ENCODE results near the gene WFIKKN1. TPM values are rescaled to one million over a fixed set of nuclear protein-coding genes. Genes with fewer than 3 reads are reported as not detected.

Gene WFIKKN1
- total RNA-seq, 2 donors from 2014 or later = 0.75 to 1.1 TPM

DNA sequence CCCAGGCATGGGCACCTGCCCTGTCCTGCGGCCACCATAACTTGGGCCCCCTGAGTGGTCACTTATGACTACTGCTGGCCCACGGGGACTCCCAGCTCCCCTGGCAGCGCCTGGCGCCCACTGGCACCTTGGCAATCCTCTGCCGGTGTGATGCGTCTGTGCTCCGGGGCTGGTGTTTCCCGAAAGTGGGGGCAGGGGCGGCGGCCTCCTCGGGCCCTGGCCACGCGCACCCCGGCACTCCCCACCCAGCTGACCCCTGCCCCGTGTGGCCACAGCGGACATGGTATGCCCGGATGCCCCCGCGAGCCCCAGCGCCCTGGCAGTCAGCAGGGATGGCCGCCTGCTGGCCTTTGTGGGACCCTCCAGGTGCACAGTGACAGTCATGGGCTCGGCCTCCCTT, 26.7 kb downstream of the WFIKKN1 start:
- Mint-ChIP-seq H3K36me3 (no peaks in the 10 kb centered on the region), H3K4me3 (no peak overlapping the region)

DNA sequence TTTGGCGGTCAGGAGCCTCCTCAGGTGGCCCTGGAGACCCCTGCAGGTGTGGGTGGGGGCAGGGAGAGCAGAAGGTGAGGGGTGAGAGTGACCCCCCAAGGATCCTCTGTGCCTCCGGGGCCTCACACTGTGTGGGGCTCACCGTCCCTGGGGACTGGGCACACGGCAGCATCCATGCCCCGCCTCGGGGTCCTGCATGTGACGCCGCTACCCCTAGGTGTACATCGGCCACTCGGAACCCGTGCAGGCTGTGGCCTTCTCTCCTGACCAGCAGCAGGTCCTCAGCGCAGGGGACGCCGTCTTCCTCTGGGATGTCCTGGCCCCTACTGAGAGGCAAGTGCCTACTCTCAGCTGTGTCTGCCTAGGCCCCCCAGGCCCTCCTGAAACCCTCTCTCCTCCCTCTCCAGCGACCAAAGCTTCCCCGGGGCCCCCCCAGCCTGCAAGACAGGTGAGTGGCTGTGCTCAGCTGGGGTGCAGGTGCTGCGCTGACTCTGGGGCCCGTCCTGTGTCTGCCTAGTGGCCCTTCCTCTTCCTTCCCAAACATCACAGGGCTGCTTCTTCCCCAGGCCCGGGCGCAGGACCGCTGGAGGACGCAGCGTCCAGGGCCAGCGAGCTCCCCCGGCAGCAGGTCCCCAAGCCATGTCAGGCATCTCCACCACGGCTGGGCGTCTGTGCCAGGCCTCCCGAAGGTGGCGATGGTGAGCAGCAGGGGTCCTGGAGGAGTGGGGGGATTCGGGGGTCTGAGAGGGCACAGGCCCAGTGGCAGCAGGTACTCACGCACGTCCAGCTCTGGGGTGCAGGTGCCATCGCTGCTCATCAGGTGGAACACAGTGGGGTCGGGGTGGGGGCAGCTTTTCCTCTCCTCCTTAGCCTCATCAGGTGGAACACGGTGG, 28.1 kb downstream of the WFIKKN1 start:
- H3K36me3 Mint-ChIP-seq = no peaks in the 10 kb centered on the region
- no peak overlapping the region for H3K4me3 Mint-ChIP-seq
- peaks cover 6 to 8% of the 10 kb centered on the region in 2 donors for H3K4me1 Mint-ChIP-seq (ENCODE audit: low read depth in 2 of 2)
- H3K9me3 Mint-ChIP-seq = no peaks in the 10 kb centered on the region
- ATAC-seq (no peak), DNase-seq (ENCODE audit: low spot score) (no peak)
- H3K27me3 Mint-ChIP-seq = no peaks in the 10 kb centered on the region
- H3K27ac Mint-ChIP-seq = no peak overlapping the region

More for the DNA sequence above, 26.7 kb downstream of the WFIKKN1 start:
- H3K27ac Mint-ChIP-seq = no peak overlapping the region
- no peaks in the 10 kb centered on the region for H3K9me3 Mint-ChIP-seq
- H3K4me1 Mint-ChIP-seq (ENCODE audit: low read depth in 2 of 2) = peaks cover 6 to 8% of the 10 kb centered on the region in 2 donors
- H3K27me3 Mint-ChIP-seq = no peaks in the 10 kb centered on the region
- DNase-seq (ENCODE audit: low spot score) (no peak), ATAC-seq (no peak)

DNA sequence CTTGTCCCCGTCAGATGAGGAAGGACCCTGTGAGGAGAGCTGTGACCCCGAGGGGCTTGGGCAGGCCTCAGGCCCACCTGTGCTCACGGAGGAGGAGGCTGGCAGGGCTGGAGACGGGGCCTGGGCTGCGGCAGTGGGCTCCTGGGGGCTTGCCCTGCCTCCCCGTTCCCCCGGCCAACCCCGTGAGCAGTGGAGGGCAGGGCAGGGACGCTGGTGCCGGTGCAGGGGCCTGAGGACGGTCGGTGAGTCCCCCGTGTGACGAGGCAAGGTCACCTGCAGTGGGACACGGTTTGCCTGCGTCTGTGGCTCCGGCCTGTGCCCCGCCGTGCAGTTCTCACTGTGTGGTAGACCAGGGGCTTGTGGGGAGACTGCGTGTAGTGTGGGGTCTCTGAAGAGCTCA, 28.8 kb downstream of the WFIKKN1 start:
- no peaks in the 10 kb centered on the region for H3K27me3 Mint-ChIP-seq
- ATAC-seq (no peak), DNase-seq (ENCODE audit: low spot score) (no peak)
- peaks cover 6 to 8% of the 10 kb centered on the region in 2 donors for H3K4me1 Mint-ChIP-seq (ENCODE audit: low read depth in 2 of 2)
- H3K4me3 Mint-ChIP-seq = no peak overlapping the region
- H3K27ac Mint-ChIP-seq = no peak overlapping the region
- H3K9me3 Mint-ChIP-seq = no peaks in the 10 kb centered on the region
- H3K36me3 Mint-ChIP-seq = no peaks in the 10 kb centered on the region

DNA sequence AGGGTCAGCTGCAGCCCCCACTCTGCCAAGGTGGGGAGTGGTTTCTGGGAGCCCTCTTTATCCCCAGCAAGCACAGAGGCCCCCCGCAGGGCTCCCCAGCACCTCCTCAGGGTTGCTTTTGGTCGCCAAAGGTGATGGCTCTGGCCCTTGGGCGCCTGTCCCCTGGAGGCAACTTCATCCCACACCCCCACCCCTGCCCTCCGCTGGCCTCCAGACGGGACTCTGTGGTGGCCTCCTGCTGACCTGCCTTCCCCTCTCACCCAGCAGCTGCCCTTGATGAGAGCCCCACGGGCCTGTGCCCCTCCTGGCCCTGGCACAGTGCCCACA, 29.3 kb downstream of the WFIKKN1 start:
- no peaks in the 10 kb centered on the region for H3K9me3 Mint-ChIP-seq
- no peaks in the 10 kb centered on the region for H3K36me3 Mint-ChIP-seq
- no peaks in the 10 kb centered on the region for H3K27me3 Mint-ChIP-seq
- H3K4me1 Mint-ChIP-seq (ENCODE audit: low read depth in 2 of 2) = peaks cover 6 to 8% of the 10 kb centered on the region in 2 donors
- no peak overlapping the region for H3K27ac Mint-ChIP-seq
- ATAC-seq (no peak), DNase-seq (ENCODE audit: low spot score) (no peak)
- H3K4me3 Mint-ChIP-seq = no peak overlapping the region

DNA sequence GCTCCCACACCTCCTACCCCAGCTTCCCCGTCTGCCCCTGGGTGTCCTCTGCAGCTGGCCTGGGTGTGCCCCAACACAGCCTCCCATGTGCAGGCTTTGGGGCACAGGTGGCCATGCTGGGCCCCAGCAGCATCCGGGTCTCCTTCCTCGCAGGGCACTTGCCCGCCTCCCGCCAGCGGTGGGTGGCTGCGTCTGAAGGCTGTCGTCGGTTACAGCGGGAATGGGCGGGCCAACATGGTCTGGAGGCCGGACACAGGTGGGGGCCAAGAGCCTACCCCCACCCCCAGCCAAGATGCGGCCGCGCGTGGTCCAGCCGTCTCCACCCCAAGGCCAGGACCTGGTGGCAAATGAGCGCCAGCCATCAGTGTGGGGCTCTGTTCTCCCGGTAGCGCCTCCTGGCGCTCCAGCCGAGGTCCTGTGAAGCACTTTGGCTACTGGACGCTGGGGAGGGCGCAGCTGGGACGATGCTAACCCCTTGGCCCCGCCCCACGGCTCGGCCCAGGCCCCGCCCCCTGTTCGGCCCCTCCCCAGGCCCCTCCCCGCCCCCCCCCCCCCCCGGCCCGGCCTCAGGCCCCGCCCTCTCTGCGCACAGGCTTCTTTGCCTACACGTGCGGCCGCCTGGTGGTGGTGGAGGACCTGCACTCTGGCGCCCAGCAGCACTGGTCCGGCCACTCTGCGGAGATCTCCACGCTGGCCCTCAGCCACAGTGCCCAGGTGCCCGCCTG, 29.8 kb downstream of the WFIKKN1 start:
- DNase-seq (ENCODE audit: low spot score) = peak; percentile 85
- H3K4me1 Mint-ChIP-seq (ENCODE audit: low read depth in 2 of 2) = peaks cover 6 to 8% of the 10 kb centered on the region in 2 donors
- H3K36me3 Mint-ChIP-seq = no peaks in the 10 kb centered on the region
- ATAC-seq = peak; percentile 85 to 93
- no peaks in the 10 kb centered on the region for H3K9me3 Mint-ChIP-seq
- no peak overlapping the region for H3K27ac Mint-ChIP-seq
- no peaks in the 10 kb centered on the region for H3K27me3 Mint-ChIP-seq
- peak overlapping the region; percentile 15 for H3K4me3 Mint-ChIP-seq

DNA sequence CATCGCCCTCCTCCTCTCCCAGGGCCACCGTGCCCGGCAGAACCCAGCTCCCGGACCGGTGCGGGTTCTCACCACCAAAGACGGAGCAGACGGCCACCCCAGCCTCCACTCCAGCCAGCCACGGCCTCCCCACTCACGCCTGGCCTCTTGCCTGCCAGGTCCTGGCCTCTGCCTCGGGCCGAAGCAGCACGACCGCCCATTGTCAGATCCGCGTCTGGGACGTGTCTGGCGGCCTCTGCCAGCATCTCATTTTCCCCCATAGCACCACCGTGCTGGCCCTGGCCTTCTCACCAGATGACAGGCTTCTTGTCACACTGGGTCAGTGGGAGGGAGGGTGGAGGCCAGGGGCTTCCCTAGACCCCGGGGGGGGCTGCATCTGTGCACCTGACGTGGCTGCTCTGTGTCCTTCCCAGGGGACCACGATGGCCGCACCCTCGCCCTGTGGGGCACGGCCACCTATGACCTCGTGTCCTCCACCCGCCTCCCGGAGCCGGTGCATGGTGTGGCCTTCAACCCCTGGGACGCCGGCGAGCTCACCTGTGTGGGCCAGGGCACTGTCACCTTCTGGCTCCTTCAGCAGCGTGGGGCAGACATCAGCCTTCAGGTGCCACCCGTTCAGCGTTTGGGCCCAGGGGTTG, 30.5 kb downstream of the WFIKKN1 start:
- DNase-seq (ENCODE audit: low spot score) = no peak
- Mint-ChIP-seq H3K36me3 (no peaks in the 10 kb centered on the region), H3K9me3 (no peaks in the 10 kb centered on the region), H3K4me3 (no peak overlapping the region), H3K27ac (no peak overlapping the region), H3K27me3 (no peaks in the 10 kb centered on the region), H3K4me1 (ENCODE audit: low read depth in 2 of 2) (peaks cover 6 to 8% of the 10 kb centered on the region in 2 donors)
- ATAC-seq = no peak

DNA sequence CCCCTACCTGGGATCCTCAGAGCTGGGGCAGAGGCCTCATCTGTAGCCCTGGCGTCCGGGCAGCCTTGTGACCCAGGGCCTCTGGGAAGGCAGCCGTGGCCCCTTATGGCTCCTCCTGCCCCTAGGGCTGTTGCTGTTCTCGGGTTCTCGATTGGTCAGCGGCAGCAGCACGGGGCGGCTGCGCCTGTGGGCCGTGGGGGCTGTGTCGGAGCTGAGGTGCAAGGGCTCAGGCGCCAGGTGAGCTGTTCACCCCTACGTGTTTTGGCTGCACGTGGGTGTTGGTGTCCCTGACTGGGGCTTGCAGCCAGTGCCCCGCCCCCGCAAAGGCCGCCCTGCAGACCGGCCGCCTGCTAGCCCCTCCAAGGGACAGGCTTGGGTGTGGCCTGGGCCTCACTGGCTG, 31.3 kb downstream of the WFIKKN1 start:
- Mint-ChIP-seq H3K36me3 (no peaks in the 10 kb centered on the region), H3K4me1 (ENCODE audit: low read depth in 2 of 2) (peaks cover 6 to 8% of the 10 kb centered on the region in 2 donors), H3K27ac (no peak overlapping the region), H3K4me3 (no peak overlapping the region), H3K27me3 (no peaks in the 10 kb centered on the region), H3K9me3 (no peaks in the 10 kb centered on the region)
- no peak for ATAC-seq
- no peak for DNase-seq (ENCODE audit: low spot score)

DNA sequence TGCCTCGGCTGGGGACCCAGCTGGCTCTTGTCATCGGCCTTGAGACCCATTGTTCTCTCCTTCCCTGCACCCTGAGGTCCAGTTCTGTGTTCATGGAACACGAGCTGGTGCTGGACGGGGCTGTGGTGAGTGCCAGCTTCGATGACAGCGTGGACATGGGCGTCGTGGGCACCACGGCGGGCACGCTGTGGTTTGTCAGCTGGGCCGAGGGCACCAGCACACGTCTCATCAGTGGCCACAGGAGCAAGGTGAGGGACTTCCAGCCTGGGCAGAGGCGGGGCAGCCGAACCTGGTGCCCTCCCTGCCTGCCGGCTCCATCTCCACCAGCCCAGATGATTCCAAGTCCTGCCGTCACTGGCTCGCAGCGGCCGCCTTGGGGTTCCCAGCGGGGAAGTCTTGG, 31.8 kb downstream of the WFIKKN1 start:
- Mint-ChIP-seq H3K9me3 (no peaks in the 10 kb centered on the region), H3K4me3 (no peak overlapping the region), H3K27ac (no peak overlapping the region), H3K4me1 (ENCODE audit: low read depth in 2 of 2) (peaks cover 6 to 8% of the 10 kb centered on the region in 2 donors), H3K27me3 (no peaks in the 10 kb centered on the region), H3K36me3 (no peaks in the 10 kb centered on the region)
- ATAC-seq = no peak
- no peak for DNase-seq (ENCODE audit: low spot score)

DNA sequence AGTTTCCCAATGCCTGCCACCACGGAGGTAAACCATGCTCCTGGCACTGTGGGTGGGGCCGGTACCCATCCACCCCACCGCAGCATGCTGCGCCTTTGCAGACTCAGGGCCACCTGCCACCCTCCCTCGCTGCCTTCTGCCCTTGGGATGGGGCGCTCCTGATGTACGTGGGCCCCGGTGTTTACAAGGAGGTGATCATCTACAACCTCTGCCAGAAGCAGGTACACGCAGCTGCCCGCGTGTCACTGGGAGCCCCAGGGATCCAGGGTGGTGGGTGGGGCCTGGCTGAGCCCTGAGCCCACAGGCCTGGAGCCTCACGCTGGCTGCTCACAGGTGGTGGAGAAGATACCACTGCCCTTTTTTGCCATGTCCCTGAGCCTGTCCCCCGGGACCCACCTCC, 35.8 kb downstream of the WFIKKN1 start:
- Mint-ChIP-seq H3K4me1 (ENCODE audit: low read depth in 2 of 2) (peaks cover 0 to 3% of the 10 kb centered on the region in 2 donors), H3K36me3 (no peaks in the 10 kb centered on the region), H3K4me3 (no peak overlapping the region), H3K27me3 (no peaks in the 10 kb centered on the region), H3K9me3 (no peaks in the 10 kb centered on the region), H3K27ac (no peak overlapping the region)
- no peak for ATAC-seq
- DNase-seq (ENCODE audit: low spot score) = no peak

DNA sequence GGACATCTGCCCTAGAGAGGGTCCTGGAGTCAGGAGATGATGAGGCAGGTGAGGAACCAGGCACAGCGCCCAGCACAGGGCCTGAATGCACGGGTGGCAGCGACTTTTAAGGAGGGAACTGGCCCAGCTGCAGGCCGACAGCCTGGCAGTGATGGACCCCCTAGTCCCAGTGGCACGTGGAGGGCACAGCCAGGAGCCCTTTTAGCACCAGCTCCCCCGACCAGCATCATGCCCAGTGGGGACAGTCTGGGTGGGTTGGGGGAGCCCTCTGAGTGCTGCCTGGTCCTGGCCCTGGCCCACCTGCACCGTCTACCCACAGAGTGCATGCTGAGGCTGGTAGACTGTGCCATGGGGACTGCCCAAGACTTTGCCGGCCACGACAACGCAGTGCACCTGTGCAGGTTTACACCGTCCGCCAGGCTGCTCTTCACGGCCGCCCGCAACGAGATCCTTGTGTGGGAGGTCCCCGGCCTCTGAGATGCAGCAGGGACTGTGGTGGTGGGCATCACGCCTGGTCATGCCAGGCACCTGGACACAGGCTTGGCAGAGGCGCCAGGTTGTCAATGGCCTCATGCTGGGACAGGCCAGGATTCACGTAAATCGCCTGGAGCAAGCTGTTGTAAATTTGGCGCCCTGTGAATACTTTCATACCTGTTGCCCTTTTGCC, 36.5 kb downstream of the WFIKKN1 start:
- peak overlapping the region in 1 of 2 donors; percentile 78 for H3K27ac Mint-ChIP-seq
- ATAC-seq = no peak
- H3K27me3 Mint-ChIP-seq = no peaks in the 10 kb centered on the region
- no peaks in the 10 kb centered on the region for H3K9me3 Mint-ChIP-seq
- no peak for DNase-seq (ENCODE audit: low spot score)
- H3K4me3 Mint-ChIP-seq = peak overlapping the region; percentile 75
- no peaks in the 10 kb centered on the region for H3K36me3 Mint-ChIP-seq
- peaks cover 0 to 3% of the 10 kb centered on the region in 2 donors for H3K4me1 Mint-ChIP-seq (ENCODE audit: low read depth in 2 of 2)

DNA sequence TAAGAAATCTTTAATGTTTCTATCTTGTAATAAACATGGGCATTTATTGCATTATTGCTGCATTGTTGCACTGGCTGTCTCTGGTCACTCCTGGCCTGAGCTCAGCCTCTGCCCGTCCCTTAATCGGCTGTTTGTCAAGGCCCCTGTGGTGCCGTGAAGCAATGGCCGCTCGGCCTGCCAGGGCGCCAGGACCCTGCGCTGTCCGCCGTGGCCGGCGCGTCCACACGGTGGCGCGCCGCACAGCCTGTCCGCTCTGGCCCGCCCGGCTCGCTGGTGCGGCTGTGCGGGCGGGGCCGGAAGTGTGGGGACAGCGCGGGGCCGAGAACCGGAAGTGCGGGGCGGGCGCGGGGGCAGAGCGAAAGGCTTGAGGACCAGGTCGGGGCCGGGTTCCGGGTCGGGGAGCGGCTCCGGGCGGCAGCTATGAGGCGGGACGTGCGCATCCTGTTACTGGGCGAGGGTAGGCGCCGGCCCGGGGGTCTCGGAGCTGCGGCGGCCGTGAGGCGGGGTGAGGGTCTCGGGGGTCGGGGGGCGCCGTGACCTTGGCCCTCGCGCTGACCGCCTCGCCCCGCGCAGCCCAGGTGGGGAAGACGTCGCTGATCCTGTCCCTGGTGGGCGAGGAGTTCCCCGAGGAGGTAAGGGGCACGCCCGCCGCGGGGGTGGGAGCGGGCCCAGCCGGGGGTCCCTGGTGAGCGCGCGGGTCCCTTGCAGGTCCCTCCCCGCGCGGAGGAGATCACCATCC, 37.2 kb downstream of the WFIKKN1 start, which contains the start of gene RHOT2:
TSS of gene RHOT2 (plus strand) at position 353 of the 739 bp plus-strand sequence. CDS start at position 421, 68 bp downstream.
- peaks cover 0 to 3% of the 10 kb centered on the region in 2 donors for H3K4me1 Mint-ChIP-seq (ENCODE audit: low read depth in 2 of 2)
- DNase-seq (ENCODE audit: low spot score) (peak; percentile 96), ATAC-seq (peak; percentile 96 to 98)
- no peaks in the 10 kb centered on the region for H3K9me3 Mint-ChIP-seq
- H3K27me3 Mint-ChIP-seq = no peaks in the 10 kb centered on the region
- H3K4me3 Mint-ChIP-seq = peak within 1 kb of the TSS; percentile 75
- H3K36me3 Mint-ChIP-seq = no peaks in the 10 kb centered on the region
- H3K27ac Mint-ChIP-seq = peak within 1 kb of the TSS in 1 of 2 donors; percentile 78

DNA sequence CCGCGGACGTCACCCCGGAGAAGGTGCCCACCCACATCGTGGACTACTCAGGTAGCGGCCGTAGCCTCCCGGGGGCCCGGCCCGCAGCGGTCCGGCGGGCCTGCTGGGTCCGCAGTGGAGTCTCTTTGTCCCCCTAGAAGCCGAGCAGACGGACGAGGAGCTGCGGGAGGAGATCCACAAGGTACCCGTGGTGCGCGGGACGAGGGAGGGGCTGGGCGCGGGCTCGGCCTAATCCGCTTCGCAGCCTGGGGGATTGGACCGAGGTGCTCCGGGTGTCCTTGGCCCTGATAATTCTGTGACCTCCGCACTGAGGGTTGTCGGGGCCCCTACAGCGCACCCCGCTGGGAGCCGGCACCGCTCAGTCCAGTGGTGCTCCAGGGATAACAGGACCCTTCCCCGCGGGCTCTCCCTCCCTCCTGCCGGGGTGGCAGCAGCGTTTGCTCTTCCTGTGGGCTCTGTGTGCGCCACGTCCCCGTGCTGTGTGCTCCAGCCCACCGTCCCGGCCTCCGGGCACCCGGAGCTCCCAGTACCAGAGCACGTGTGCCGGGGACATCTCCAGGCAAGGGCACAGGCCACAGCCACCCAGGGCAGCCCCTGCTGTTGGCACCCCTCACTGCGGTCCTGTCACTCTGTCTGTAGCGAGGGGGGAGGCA, 37.9 kb downstream of the WFIKKN1 start:
- ATAC-seq (peak; percentile 0 to 1), DNase-seq (ENCODE audit: low spot score) (no peak)
- Mint-ChIP-seq H3K36me3 (no peaks in the 10 kb centered on the region), H3K4me3 (peak overlapping the region; percentile 75), H3K9me3 (no peaks in the 10 kb centered on the region), H3K27ac (no peak overlapping the region), H3K4me1 (ENCODE audit: low read depth in 2 of 2) (peaks cover 0 to 3% of the 10 kb centered on the region in 2 donors), H3K27me3 (no peaks in the 10 kb centered on the region)

Data from natural killer cell treated with Interleukin-12 subunit alpha and Interleukin-12 subunit beta and Interleukin-15 and Interleukin-18, amount 100 ng/mL, for 72 hours (primary cell).